ENCODE data around the gene CYP4B1.
"Not testable (repeated sequence)": the region's sequence is repeated elsewhere in the genome, so short reads cannot be mapped to it uniquely, and the experiment has no call there.

DNA sequence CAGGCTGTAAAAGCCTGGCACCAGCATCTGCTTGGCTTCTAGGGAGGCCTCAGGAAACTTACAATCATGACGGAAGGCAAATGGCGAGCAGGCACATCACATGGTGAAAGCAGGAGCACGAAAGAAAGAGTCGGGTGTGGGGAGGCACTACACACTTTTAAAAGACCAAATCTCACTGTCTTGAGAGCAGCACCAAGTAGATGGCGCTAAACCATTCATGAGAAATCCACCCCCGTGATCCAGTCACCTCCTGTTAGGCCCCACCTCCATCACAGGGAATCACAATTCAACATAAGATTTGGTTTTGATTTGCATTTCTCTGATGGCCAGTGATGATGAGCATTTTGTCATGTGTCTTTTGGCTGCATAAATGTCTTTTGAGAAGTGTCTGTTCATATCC lies 36.6 kb downstream of the CYP4B1 start:
- TF ChIP-seq, protein P1, sequence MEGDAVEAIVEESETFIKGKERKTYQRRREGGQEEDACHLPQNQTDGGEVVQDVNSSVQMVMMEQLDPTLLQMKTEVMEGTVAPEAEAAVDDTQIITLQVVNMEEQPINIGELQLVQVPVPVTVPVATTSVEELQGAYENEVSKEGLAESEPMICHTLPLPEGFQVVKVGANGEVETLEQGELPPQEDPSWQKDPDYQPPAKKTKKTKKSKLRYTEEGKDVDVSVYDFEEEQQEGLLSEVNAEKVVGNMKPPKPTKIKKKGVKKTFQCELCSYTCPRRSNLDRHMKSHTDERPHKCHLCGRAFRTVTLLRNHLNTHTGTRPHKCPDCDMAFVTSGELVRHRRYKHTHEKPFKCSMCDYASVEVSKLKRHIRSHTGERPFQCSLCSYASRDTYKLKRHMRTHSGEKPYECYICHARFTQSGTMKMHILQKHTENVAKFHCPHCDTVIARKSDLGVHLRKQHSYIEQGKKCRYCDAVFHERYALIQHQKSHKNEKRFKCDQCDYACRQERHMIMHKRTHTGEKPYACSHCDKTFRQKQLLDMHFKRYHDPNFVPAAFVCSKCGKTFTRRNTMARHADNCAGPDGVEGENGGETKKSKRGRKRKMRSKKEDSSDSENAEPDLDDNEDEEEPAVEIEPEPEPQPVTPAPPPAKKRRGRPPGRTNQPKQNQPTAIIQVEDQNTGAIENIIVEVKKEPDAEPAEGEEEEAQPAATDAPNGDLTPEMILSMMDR (conservative IDR thresholded peaks at IDR 0.05 in 1 of 2, IDR thresholded peaks at IDR 0.05 in 1 of 2; ENCODE audit: low read depth in 1 of 2, low read length in 2 of 2), result not testable (repeated sequence)
- not testable (repeated sequence) for TF ChIP-seq EZH2 (IDR thresholded peaks at IDR 0.05; ENCODE audit: low read length, missing control alignments)
